Measurements from ENCODE around the gene CCL3.
"Not testable (repeated sequence)": the region's sequence is repeated elsewhere in the genome, so short reads cannot be mapped to it uniquely, and the experiment has no call there.

CCL3 gene

DNA sequence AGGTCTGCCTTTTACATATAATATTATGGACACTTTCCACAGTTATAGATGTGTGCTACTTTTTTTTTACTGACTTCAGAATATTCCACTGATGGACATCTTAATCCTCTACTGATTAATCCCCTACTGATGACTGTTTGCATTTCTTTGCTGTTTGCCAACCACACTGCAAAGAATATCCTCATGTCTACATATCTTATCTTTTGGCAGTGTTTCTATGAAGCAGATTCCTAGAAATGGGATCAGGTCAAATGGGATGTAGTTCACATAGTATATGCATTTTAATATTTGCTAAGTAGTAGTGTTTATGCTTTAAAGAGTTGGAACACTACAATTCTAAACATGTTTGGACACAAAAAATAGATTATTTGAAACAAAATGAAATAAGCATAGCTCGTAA is 3.2 kb downstream of the CCL3 start:
- no peak for DNase-seq (ENCODE audit: low spot score)

DNA sequence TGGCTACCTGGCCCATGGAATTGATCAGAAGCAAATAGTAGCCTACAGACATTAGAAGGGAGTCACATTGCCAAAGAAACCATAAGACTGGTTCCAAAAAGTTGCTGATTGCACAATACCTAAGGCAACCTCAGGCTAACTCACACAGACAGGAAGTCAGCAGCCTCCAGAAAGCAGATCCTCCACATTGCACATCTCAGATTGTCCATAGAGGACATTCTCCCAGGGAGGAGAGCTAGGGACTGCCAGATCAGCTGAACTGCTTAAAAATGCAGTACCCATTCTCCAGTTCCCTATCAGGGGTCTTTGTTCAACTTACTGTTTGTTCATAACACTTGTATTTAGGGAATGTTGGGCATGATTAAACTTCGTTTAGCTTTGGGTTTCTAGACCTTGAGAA is 4.2 kb downstream of the CCL3 start:
- DNase-seq (ENCODE audit: low spot score) = no peak

DNA sequence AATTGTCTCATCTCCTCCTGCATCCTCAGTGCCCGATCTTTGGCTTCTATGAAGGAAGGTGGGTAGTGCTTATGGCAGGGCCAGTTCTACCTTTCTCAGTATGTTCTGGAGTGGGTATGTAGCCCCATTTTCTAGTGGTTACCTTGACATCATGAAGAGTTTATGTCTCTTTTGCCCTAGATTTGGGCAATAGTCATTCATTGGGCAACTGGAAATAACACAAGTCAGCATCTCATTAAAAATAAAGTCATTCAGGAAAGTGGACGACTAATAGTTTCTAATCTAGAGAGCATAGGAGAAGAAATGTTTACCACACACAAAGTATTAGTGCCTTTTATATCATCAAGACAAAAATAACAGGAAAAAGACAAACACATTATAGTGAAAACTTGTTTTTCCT is 6.3 kb downstream of the CCL3 start:
- not testable (repeated sequence) for DNase-seq (ENCODE audit: low spot score)

DNA sequence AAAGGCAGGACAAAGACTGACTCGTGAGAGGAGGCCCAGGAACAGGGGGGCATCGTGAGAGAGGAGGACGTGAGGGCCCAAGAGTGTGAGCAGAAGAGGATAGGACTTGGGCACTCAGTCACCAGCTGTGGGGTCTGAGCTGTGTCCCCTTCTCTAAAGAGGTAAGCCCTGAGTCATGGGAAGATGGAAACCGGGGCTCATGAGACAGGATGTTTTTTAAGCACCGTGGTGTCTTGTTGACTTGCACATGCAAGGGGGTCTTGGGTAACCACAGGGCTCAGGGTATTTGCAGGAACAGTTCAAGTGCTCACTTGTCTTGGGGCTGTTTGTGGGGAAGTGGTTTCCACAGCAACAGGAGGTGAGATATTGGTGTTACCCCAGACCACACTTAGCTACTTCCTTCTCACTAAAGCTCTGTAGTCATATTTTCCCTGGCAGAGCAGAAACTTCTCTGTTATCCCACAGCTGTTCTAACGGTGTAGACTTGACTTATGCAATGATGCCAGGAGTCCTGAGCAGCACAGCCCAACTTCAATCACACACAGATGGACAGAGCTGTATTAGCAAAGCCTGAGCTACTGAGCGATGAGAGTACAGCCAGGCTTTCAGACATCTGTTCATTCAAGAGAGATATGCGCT is 7.3 kb downstream of the CCL3 start:
- DNase-seq (ENCODE audit: low spot score) = not testable (repeated sequence)

DNA sequence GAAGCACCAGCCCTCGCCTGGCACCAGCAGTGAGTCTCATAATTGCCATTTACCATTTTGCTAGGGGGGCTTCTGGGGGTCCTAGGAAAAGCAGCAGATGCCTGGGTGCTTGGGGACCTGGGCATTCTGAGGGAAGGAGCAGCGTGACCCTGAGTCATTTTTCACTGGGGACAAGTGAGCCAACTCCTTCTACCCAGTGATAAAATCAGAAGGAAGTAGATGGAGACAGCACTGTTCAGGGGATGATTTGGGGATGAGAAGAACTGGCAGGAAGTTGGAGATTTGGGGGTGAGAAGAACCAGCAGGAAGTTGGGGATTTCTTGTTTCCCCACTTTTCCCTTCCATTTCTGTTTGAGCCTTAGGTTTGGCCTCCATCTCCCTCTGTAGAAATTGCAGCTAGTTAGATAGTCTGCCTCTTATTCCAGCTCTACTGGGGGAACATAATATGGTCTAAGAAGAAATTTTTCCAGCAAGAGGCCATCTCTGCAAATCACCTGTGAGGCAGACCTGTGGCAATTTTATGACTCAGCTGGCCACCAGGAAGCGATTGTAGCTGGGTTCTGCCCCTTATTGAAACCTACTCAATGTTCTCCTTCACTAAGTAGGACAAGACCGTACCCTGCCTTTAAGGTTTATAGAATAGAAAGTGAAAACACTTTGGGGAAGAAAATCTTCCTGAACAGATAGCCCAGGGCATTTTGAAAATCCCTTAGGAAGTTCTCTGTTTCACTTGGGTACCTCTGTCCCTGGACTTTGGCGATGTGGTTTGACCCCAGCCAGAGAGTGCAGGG is 8.1 kb downstream of the CCL3 start:
- not testable (repeated sequence) for DNase-seq (ENCODE audit: low spot score)

DNA sequence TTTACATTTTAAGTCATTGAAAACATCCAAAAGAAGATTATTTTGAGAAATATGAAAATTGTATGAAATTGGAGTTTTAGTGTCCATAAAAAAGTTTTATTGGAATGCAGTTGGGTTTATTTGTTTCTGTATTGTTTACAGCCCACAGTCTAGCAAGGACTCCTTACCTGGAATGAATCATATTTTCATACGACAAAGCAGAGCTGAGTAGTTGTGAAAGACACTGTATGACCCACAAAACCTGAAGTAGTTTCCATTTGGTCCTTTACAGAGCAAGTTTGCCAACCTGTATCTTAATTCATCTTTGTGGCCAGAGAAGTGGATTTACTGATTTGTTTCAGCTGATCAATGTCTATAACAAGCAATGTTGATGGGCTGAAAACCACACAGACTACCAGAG is 15.6 kb downstream of the CCL3 start:
- DNase-seq (ENCODE audit: low spot score) = no peak

DNA sequence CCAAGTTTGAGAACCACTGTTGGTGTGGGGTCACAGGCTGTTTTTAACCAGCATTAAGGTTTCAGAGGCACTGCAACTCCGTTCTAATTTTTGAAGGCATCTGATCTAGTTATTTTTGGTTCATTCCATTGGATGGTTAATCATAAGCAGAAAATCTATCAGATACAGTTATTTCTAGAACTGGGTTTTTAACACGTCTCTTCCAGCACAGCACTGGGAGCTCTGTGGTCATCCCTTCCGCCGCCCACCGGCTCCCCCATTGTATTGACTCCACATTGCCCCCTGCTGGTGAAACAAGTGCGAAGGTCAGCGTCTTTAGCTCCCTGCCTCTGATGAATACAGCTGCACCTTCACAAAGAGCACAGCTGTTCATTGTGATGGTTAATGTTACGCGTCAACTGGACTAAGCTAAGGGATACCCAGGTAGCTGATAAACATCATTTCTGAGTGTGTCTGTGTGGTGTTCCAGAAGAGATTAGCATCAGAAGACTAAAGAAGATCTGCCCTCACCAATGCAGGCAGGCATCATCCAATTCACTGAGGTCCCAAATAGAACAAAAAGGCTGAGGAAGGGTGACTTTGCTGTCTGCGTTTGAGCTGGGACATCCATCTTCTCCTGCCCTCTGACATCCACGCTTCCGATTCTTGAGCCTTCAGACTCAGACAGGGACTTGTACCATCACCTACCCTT is 17.4 kb downstream of the CCL3 start:
- DNase-seq (ENCODE audit: low spot score) = peak; percentile 88

DNA sequence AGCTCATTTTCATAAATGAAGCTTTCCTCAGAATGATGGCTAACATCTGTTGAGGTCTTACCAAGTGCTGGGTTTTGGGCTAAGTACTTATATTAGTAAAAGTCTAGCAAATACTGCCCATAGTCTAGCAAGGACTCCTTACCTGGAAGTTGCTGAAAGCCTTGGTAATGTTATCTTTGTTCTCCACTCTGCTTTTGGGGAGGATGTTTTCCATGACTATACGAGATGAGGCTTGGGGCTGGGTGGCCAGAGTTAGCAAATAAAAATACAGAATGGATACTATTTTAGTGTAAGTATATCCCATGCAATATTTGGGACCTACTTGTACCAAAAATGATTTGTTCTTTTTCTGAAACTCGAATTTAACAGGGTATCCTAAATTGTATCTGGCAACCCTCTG is 18.2 kb downstream of the CCL3 start:
- no peak for DNase-seq (ENCODE audit: low spot score)

DNA sequence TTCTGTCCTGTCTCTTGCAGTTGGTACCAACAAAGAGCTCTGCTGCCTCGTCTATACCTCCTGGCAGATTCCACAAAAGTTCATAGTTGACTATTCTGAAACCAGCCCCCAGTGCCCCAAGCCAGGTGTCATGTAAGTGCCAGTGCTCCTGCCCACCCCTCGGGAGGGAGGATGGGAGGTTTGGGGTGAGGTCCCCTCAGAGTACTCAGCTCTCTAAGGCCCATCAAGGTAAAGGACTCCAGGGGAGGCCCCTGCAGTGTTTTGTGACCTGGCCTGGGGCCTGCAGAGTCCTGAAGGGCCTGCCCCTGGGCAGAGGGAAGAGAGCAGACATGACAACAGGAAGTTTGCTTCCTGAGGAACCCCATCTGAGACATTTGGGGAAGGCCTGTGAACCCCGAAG is 19.5 kb downstream of the CCL3 start:
- no peak for DNase-seq (ENCODE audit: low spot score)

DNA sequence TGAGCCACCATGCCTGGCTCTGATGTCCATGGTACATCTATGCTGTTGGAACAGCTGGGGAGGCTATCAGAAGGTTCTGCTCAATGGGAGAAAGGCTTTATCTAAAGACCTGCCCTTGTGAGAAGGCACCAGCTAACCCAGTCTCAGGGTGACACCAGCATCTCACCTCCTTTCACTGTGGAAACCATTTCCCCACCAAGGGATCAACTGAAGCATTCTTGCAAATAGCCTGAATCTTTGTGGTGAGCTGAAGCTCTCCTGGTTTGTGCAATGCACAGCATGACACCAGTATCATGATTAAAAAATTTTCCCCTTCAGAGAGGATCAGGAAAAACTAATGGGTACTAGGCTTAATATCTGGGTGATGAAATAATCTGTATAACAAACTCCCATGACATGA is 20.8 kb downstream of the CCL3 start:
- DNase-seq (ENCODE audit: low spot score) = no peak

DNA sequence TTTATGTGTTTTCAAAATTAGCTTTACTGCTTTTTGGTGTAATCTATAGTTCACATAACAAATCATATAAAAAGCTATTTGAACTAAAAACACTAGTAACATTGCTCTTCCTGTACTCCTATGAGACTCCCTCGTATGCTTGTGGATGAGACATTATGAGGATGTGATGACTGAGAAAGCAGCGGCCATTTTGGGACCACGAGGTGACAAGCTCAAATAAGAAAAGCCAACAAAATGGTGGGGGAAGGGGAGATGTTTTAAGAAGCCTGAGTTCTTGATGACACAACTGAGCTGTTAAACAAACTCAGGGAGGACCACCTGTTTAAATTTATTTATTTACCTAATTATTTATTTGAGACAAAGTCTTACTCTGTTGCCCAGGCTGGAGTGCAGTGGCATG is 21.4 kb downstream of the CCL3 start:
- no peak for DNase-seq (ENCODE audit: low spot score)

DNA sequence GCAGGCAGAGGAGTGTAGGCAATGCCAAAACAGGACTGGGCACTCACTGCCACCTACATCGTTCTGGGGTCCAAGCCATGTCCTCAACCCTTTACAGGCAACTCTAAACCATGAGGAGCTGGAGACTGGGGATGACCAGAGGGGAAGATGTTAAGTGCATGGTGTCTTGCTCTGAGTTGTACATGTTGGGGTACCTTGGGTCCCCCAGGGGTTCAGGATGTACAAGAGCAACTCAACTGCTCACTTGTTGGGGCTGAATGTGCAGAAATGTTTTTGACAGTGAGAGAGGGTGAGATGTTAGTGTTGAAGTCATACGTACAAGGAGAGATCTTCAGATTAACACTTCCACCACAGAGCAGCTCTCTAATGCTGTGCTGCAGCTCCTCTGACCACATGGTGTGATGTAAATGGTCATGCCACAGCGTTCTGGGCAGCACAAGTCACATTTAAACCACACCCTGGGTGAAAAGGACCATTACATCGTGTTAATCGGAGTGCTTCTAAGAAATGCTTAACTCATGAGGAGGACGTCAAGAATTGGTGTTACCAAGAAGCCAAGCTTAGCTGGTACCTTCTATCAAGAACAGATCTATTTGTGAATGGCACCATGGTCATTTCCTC is 23.5 kb downstream of the CCL3 start:
- DNase-seq (ENCODE audit: low spot score) = no peak

DNA sequence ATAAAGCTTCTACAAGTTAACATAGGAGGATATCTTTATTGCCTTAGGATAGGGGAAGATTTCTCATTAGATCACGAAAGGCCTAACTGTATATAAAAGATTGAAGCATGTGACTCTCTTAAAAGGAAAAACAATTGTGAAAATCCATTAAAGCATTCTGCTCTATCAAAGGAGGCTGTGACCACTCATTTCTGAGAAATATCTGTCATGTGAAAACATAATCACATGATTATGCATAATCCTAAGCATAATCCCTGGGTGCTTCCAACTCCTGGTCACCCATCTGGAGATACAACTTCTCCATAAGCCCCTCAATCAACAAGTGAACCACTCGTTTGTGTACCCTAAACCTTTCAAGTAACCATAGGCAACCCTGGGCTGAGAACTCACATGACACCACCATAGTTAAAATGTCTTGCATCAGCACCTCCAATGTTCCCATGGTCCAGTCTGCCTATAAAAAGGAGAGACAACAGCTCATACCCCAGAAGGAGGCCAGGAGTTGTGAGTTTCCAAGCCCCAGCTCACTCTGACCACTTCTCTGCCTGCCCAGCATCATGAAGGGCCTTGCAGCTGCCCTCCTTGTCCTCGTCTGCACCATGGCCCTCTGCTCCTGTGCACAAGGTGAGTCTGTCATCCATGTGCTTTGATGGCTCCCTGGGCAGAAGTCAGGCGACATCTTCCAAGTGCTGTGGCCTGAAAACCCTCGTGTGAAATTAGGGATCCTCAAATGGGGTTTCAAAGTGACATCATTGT is 26.0 kb downstream of the CCL3 start, which contains the start of gene CCL18:
Gene CCL18 (plus strand): TSS at position 487 of the 756 bp plus-strand sequence. CDS start 71 bp downstream, at position 558.
- DNase-seq (ENCODE audit: low spot score) = no peak

DNA sequence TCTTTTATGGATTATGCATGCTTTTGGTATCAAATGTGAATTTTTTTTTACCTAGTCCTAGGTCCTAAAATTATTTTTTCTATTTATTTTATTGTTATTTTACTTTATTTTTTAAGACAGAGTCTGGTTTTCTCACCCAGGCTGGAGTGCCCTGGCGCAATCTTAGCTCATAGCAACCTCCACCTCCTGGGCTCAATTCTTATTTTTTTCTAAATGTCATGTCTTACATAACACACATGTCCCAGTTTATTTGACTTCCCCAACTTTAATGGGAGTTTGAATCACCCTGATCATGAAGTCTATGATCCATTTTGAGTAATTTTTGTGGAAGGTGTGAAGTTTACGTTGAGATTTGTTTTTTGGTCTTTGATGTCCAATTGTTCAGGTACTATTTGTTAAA is 29.1 kb downstream of the CCL3 start:
- no peak for DNase-seq (ENCODE audit: low spot score)

DNA sequence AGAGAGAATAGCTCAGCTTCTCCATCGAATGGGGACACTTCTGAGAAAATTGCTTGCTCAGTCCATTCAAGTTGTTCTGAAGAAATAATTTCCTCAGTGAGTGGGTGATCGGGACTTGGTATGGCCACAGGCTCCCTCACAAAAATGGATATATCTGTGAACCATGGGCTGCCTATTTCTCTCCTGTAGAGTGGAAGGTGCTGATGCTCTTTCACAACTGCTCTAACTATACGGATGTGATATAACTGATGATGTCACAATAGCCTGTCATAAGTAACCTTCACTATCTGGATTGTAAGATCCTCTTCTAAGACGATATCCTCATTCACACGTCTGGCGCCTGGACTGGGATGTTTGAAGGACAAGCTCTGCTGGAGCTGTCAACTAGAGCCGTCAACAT is 30.5 kb downstream of the CCL3 start:
- no peak for DNase-seq (ENCODE audit: low spot score)

DNA sequence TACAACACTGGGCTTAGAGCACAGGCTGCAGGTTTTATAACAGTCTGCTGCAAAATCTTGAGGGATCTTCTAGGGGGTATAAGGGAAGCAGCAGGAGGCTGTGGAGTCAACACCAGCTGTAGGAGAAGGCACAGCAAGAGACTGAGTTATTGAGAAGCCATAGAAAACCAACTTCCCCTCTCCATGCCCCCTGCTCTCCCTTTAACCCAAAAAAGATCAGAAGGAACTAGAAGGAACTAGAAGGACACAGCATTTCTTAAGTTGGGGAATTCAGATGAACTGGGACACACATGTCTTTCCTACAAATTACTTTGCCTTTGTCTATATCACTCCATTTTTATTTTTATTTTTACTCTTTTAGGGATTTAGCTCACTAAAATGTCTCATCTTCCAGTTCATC is 32.0 kb downstream of the CCL3 start:
- no peak for DNase-seq (ENCODE audit: low spot score)

DNA sequence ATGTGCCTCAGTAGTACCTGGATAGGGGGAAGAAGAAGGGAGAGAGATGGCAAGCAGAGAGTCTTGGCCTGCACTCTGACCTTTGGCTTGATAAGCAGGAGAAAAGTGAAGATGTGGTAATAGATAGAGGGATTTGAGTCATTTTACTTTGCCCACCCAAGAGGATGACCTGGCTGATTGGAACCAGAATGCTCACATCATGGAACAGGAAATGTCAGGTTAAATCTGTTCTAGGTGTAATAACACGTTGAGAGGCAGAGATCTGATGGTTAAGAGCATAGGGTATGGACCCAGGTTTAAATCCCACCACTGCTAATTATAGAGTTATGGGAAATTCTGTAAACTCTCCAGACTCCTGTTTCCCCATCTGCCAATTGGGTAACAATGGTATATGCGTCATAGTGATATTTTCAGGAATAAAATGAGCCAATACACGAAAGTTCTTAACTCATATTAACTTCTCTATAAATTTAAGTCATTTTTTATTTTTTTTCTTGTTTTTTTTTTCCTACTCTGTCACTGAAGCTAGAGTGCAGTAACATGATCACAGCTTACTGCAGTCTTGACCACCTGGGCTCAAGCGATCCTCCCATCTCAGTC is 33.9 kb downstream of the CCL3 start:
- no peak for DNase-seq (ENCODE audit: low spot score)

DNA sequence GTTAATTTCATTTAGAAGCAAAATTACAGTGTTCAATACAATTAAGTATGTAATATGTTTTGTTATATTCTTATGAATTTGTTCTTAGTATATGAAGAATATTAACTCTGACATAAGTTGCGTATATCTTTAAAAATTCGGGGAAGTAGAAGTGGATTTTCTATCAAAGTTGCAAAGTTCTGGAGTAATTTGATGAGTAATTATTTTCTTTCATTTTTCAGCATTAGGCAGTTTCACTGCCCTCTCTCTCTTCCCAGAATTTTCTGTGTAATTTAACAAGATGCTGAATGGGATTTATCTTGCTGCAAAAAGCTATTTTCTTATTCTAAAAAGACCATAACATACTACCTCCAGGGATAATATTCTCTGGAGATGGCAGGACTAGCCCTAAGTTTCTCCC is 34.8 kb downstream of the CCL3 start:
- no peak for DNase-seq (ENCODE audit: low spot score)

DNA sequence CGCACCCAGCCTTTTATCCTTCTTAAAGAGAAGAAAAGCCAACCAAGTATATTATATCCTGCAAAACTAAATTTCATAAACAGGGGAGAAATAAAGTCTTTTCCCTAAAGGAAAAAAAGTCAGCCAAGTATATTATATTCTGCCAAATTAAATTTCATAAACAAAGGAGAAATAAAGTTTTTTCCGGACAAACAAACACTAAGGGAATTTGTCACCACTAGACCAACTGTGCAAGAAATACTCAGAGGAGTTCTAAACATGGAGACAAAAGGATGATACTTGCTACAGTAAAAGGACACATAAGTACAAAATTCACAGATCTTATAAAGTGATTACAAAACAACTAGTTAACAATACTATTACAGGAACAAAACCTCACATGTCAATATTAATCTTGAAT is 40.3 kb downstream of the CCL3 start:
- no peak for DNase-seq (ENCODE audit: low spot score)

DNA sequence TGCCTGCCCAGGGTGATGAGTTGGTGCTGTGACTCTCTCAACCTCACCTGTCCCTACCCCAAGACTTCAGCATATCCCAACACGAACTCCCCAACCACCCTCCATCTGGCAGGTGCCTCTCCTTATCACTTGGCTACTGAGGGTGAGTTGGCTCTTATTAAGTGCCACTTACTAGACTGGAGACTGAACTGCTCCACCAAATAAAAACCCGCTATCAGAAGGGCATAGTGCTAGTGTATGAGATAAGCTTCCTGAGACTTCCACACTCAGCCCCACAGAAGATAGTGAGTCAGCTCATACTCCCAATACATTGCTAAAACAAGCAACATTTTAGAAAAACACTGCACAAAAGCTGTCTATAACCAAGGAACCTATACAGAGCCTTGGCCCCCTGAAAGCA is 41.9 kb downstream of the CCL3 start:
- DNase-seq (ENCODE audit: low spot score) = no peak

All from iPS-NIHi11 (cell line).